GM21529 (cell line): ENCODE results near the gene JARID2.
A peak's percentile ranks its signal among the peaks of the same experiment; 100 is the strongest.

Source experiments
- ATAC-seq: cut with Tn5 transposase; IDR thresholded peaks from one replicate; pipeline ENCODE4 v1.9.1; 2021; ENCODE audit not compliant: unreplicated experiment

Gene JARID2

GRCh38 chr6:15457121-15457650, 211.3 kb downstream of the JARID2 start:
- ATAC-seq, result no peak

GRCh38 chr6:15458021-15458459, 212.2 kb downstream of the JARID2 start:
- peak; percentile 75 for ATAC-seq

- no peak for ATAC-seq
These were observed 214.3 kb downstream of the JARID2 start for GRCh38 chr6:15460110-15460727.

- ATAC-seq, result no peak
These were observed 215.5 kb downstream of the JARID2 start for GRCh38 chr6:15461127-15461944.

GRCh38 chr6:15462256-15462655, 216.4 kb downstream of the JARID2 start:
- no peak for ATAC-seq

GRCh38 chr6:15462717-15463525, 217.1 kb downstream of the JARID2 start:
- no peak for ATAC-seq

GRCh38 chr6:15464211-15464725, 218.4 kb downstream of the JARID2 start:
- ATAC-seq, result peak; percentile 71

- no peak for ATAC-seq
These were observed 219.3 kb downstream of the JARID2 start for GRCh38 chr6:15465212-15465611.

- ATAC-seq, result no peak
These were observed 224.9 kb downstream of the JARID2 start for GRCh38 chr6:15470746-15471145.

GRCh38 chr6:15472621-15473020, 226.8 kb downstream of the JARID2 start:
- no peak for ATAC-seq

- ATAC-seq, result no peak
These were observed 227.3 kb downstream of the JARID2 start for GRCh38 chr6:15473174-15473573.

GRCh38 chr6:15473741-15474161, 227.9 kb downstream of the JARID2 start:
- no peak for ATAC-seq

GRCh38 chr6:15474196-15474595, 228.3 kb downstream of the JARID2 start:
- no peak for ATAC-seq

- ATAC-seq, result no peak
These were observed 229.4 kb downstream of the JARID2 start for GRCh38 chr6:15475261-15475660.

- no peak for ATAC-seq
These were observed 230.0 kb downstream of the JARID2 start for GRCh38 chr6:15475872-15476271.

GRCh38 chr6:15476631-15477380, 230.9 kb downstream of the JARID2 start:
- ATAC-seq, result no peak

GRCh38 chr6:15477746-15478145, 231.9 kb downstream of the JARID2 start:
- no peak for ATAC-seq

- ATAC-seq, result no peak
These were observed 233.9 kb downstream of the JARID2 start for GRCh38 chr6:15479761-15480160.

GRCh38 chr6:15480525-15480924, 234.7 kb downstream of the JARID2 start:
- ATAC-seq, result no peak
